ENCODE measurements around the gene MAST3. TPM values are rescaled to one million over a fixed set of nuclear protein-coding genes. Genes with fewer than 3 reads are reported as not detected.

The MAST3 gene
- total and polyA plus RNA-seq, 2 of the 13 experiments (the other 11 are each of a cell fraction or from before 2014, with no cell fraction given): 4.1 to 4.6 TPM

DNA sequence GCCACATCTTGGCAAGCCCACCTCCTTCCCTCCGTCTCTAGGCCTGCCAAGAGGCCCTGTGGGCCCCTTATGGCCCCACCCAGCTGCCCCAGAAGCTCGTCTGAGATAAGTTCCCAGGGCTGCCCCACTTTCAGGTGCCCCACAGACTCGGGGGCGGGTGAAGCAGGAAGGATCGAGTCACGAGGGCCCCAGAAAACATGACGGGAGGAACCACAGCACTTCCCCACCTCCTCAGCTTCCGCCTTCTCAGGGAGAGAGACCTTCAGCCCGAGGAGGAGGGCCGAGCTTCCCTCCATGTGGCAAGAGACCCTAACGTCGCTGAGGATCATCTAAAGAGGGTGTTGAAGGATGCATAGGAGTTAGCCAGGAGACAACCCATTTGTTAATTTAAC lies 6.4 kb upstream of the MAST3 start:
- no peak overlapping the region; a peak in 1 of 6 replicates for H3K4me3 ChIP-seq (replicated peaks in 1 of 3; ENCODE audit: insufficient read depth in 1 of 3, low read depth in 2 of 3, low read length in 3 of 3)
- H3K79me2 ChIP-seq (ENCODE audit: insufficient read depth, low read length): no peaks in the 10 kb centered on the region
- POLR2A ChIA-PET: interaction anchor here (0.6 to 0.9 kb wide), 2 partner anchors 18 to 26 kb away, joined by 3 read pairs; no protein-coding TSS in a partner anchor
- CTCF ChIA-PET (ENCODE audit: low intra/inter-chr PET ratio, low total read pairs): no interaction called here
- TF ChIP-seq, protein P1, sequence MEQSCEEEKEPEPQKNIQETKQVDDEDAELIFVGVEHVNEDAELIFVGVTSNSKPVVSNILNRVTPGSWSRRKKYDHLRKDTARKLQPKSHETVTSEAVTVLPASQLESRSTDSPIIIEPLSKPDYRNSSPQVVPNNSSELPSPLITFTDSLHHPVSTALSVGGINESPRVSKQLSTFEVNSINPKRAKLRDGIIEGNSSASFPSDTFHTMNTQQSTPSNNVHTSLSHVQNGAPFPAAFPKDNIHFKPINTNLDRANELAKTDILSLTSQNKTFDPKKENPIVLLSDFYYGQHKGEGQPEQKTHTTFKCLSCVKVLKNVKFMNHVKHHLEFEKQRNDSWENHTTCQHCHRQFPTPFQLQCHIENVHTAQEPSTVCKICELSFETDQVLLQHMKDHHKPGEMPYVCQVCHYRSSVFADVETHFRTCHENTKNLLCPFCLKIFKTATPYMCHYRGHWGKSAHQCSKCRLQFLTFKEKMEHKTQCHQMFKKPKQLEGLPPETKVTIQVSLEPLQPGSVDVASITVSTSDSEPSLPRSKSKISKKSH (CRISPR knock-in tag; IDR thresholded peaks at IDR 0.05; ENCODE audit: borderline replicate concordance): no peak
- TF ChIP-seq HDAC1 (CRISPR knock-in tag; IDR thresholded peaks at IDR 0.05): no peak
- FAIRE-seq: no peak
- no peak overlapping the region for H3K9ac ChIP-seq (ENCODE audit: insufficient read depth, low read depth, low read length)
- H3K4me2 ChIP-seq (ENCODE audit: low read depth, low read length): peak overlapping the region; percentile 59
- no peaks in the 10 kb centered on the region; a peak in 2 of 5 replicates for H3K27me3 ChIP-seq (ENCODE audit: control insufficient read depth in 1 of 2, insufficient read depth in 2 of 2, low read length in 2 of 2)
- H3K9me3 ChIP-seq (ENCODE audit: low read length): no peaks in the 10 kb centered on the region
- H3K36me3 ChIP-seq (replicated peaks in 1 of 2; ENCODE audit: control insufficient read depth in 1 of 2, insufficient read depth in 2 of 2, low read length in 2 of 2): no peaks in the 10 kb centered on the region
- H3K4me1 ChIP-seq (ENCODE audit: insufficient read depth, low read length): peaks cover 59% of the 10 kb centered on the region
- DNase-seq (ENCODE audit: low spot score): no peak
- no peak for ATAC-seq
- no peak overlapping the region for H3K27ac ChIP-seq (ENCODE audit: extremely low read length, insufficient read depth, low read length)
- 15% methylated on average over 10 of the region's 12 CpGs for WGBS (ENCODE audit: low lambda C conversion rate)
- BruUV-seq (replicated peaks): no TSS peak
- no peaks in the 10 kb centered on the region for H4K20me1 ChIP-seq (ENCODE audit: insufficient read depth, low read length)
- H2AFZ ChIP-seq (ENCODE audit: low read length): no peak overlapping the region
- in situ Hi-C loops (cut with HindIII; ENCODE audit: extremely low pct_ligation_motif_present, low pct_unique_long_range_greater_than_20kb): no loop called here
- intact Hi-C loops (cut with micrococcal nuclease; ENCODE audit: unreplicated experiment): no loop called here

DNA sequence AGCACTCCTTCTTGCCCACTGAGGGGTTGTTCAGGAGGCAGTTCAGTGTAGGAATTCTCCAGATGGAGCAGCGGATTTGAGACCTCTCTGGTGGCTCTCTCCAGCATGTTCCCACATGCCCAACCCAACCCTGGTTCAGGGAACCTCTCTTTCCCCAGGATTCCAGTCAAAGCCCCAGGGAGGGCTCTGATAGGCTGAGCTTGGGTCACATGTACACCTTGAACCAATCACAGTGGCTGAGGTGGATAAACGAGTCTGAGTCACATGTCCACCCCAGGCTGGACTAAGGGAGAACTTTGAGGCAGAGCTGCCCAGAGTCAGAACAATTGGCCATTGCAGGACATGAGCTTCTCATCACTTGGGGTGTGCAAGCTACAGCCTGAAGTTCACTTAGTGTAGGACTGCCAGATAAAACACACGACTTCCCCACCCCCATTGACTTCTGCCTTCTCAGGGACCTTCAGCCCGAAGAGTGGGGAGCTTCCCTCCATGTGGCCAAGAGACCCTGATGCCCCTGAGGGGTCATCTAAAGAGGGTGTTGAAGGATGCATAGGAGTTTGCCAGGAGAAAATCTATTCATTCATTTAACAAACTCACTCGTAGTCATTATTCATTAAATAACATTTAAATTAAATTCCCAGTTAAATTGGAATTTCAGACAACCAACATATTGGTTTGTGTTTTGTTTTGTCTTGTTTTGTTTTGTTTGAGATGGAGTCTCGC lies 4.0 kb upstream of the MAST3 start:
- H3K4me1 ChIP-seq (ENCODE audit: insufficient read depth, low read length): peaks cover 59% of the 10 kb centered on the region
- no peak overlapping the region for H3K27ac ChIP-seq (ENCODE audit: extremely low read length, insufficient read depth, low read length)
- H3K4me2 ChIP-seq (ENCODE audit: low read depth, low read length): no peak overlapping the region
- ChIA-PET CTCF (ENCODE audit: low intra/inter-chr PET ratio, low total read pairs) (no interaction called here), POLR2A (interaction anchor here (1.0 to 1.5 kb wide), 5 partner anchors 10 to 99 kb away, joined by 3 to 5 read pairs (median 3); partner anchors contain the start of gene MPV17L2)
- WGBS (ENCODE audit: low lambda C conversion rate): 83% methylated on average over 3 of the region's 6 CpGs
- no peak overlapping the region for H3K9ac ChIP-seq (ENCODE audit: insufficient read depth, low read depth, low read length)
- intact Hi-C loops (cut with micrococcal nuclease; ENCODE audit: unreplicated experiment) (no loop called here), in situ Hi-C loops (cut with HindIII; ENCODE audit: extremely low pct_ligation_motif_present, low pct_unique_long_range_greater_than_20kb) (no loop called here)
- H4K20me1 ChIP-seq (ENCODE audit: insufficient read depth, low read length): no peaks in the 10 kb centered on the region
- no peaks in the 10 kb centered on the region for H3K9me3 ChIP-seq (ENCODE audit: low read length)
- H3K36me3 ChIP-seq (replicated peaks in 1 of 2; ENCODE audit: control insufficient read depth in 1 of 2, insufficient read depth in 2 of 2, low read length in 2 of 2): no peaks in the 10 kb centered on the region
- peaks cover 0 to 4% of the 10 kb centered on the region in 2 experiments; a peak in 2 of 5 replicates for H3K27me3 ChIP-seq (ENCODE audit: control insufficient read depth in 1 of 2, insufficient read depth in 2 of 2, low read length in 2 of 2)
- H2AFZ ChIP-seq (ENCODE audit: low read length): no peak overlapping the region
- ATAC-seq (peak; percentile 37), DNase-seq (ENCODE audit: low spot score) (peak; percentile 47), FAIRE-seq (no peak)
- H3K79me2 ChIP-seq (ENCODE audit: insufficient read depth, low read length): no peaks in the 10 kb centered on the region
- BruUV-seq (replicated peaks): no TSS peak
- H3K4me3 ChIP-seq (replicated peaks in 1 of 3; ENCODE audit: insufficient read depth in 1 of 3, low read depth in 2 of 3, low read length in 3 of 3): no peak overlapping the region
- TF ChIP-seq NFYC (CRISPR knock-in tag; IDR thresholded peaks at IDR 0.05) (peak; percentile 83), ZNF143 (CRISPR knock-in tag; IDR thresholded peaks at IDR 0.05) (no peak), ZNF75D (CRISPR knock-in tag; IDR thresholded peaks at IDR 0.05; ENCODE audit: borderline replicate concordance) (no peak), NFYB (CRISPR knock-in tag; IDR thresholded peaks at IDR 0.05) (peak; percentile 76), RAD51 (IDR thresholded peaks at IDR 0.05; ENCODE audit: borderline replicate concordance) (peak; percentile 65; the same call in 1 of the 2 replicates), TEAD3 (CRISPR knock-in tag; optimal IDR thresholded peaks at IDR 0.05; ENCODE audit: borderline replicate concordance) (peak; percentile 19)
- TF ChIP-seq, protein P2, sequence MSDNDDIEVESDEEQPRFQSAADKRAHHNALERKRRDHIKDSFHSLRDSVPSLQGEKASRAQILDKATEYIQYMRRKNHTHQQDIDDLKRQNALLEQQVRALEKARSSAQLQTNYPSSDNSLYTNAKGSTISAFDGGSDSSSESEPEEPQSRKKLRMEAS (IDR thresholded peaks at IDR 0.05): peak; percentile 54; the same call in 1 of the 2 replicates
- TF ChIP-seq, protein P3, sequence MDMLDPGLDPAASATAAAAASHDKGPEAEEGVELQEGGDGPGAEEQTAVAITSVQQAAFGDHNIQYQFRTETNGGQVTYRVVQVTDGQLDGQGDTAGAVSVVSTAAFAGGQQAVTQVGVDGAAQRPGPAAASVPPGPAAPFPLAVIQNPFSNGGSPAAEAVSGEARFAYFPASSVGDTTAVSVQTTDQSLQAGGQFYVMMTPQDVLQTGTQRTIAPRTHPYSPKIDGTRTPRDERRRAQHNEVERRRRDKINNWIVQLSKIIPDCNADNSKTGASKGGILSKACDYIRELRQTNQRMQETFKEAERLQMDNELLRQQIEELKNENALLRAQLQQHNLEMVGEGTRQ (IDR thresholded peaks at IDR 0.05; ENCODE audit: low read depth, low read length): peak; percentile 89
- TF ChIP-seq, protein P3 (CRISPR knock-in tag; IDR thresholded peaks at IDR 0.05; ENCODE audit: borderline replicate concordance): peak; percentile 80; the same call in 1 of the 2 replicates
- TF ChIP-seq, protein P4, sequence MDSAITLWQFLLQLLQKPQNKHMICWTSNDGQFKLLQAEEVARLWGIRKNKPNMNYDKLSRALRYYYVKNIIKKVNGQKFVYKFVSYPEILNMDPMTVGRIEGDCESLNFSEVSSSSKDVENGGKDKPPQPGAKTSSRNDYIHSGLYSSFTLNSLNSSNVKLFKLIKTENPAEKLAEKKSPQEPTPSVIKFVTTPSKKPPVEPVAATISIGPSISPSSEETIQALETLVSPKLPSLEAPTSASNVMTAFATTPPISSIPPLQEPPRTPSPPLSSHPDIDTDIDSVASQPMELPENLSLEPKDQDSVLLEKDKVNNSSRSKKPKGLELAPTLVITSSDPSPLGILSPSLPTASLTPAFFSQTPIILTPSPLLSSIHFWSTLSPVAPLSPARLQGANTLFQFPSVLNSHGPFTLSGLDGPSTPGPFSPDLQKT (CRISPR knock-in tag; IDR thresholded peaks at IDR 0.05; ENCODE audit: borderline replicate concordance): no peak

Measured in HepG2 (cell line).